ENCODE measurements around the gene ZSCAN22. TPM values are rescaled to one million over a fixed set of nuclear protein-coding genes. Genes with fewer than 3 reads are reported as not detected.

Gene ZSCAN22
- total and polyA plus RNA-seq, 8 donors, result 0.45 to 5.2 (median 1.3) TPM; not detected in 1

DNA sequence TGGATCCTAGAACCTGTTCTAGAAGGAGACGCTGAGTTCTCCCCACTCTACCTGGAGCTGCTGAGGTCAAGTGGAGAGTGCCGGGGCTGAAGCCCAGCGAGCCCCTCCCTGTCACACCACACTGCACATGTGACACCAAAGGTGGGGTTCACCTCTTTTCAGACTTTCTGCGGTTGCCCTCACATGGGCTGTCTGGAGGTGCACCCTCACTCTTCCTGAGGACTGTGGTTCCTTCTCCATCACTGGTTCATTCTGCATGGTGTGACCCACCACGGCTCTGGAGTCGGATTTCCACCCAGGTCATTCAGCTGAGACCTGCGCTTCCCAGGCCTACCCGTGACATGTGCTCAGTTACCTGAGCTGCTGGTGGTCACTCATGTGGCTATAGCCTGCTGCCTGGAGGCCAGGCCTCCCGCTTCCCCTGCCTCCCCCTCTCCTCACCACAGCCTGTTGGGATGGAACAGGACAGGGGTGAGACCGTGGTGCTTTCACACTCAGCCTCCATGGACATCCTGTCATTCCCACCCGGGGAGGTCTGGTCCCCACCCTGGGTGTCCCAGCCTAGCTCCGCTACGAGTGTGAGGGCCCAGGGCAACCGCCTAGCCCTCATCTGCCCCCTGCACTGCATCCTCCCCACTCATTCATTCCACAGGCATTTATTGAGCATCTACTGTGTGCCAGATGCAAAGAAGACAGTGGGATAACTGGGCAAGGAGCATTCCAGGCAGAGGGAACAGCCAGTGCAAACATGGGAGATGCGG lies 27.1 kb downstream of the ZSCAN22 start:
- Histone ChIP-seq H3K9me3 (peaks cover 2 to 17% (median 12%) of the 10 kb centered on the region in 4 donors), H3K4me3 (no peak overlapping the region), H3K4me1 (peaks cover 12 to 42% (median 38%) of the 10 kb centered on the region in 4 donors), H3K27me3 (peaks cover 5 to 93% (median 34%) of the 10 kb centered on the region in 3 donors), H3K27ac (no peak overlapping the region), H3K36me3 (peaks cover 0 to 7% (median 0%) of the 10 kb centered on the region in 4 donors)
- DNase-seq, result no peak
- WGBS, 5 donors, result 85 to 89% (median 86%) methylated on average over 11 to 15 of the region's 15 CpGs
- TF ChIP-seq EP300 (IDR thresholded peaks at IDR 0.05), result no peak
- TF ChIP-seq, protein P1, sequence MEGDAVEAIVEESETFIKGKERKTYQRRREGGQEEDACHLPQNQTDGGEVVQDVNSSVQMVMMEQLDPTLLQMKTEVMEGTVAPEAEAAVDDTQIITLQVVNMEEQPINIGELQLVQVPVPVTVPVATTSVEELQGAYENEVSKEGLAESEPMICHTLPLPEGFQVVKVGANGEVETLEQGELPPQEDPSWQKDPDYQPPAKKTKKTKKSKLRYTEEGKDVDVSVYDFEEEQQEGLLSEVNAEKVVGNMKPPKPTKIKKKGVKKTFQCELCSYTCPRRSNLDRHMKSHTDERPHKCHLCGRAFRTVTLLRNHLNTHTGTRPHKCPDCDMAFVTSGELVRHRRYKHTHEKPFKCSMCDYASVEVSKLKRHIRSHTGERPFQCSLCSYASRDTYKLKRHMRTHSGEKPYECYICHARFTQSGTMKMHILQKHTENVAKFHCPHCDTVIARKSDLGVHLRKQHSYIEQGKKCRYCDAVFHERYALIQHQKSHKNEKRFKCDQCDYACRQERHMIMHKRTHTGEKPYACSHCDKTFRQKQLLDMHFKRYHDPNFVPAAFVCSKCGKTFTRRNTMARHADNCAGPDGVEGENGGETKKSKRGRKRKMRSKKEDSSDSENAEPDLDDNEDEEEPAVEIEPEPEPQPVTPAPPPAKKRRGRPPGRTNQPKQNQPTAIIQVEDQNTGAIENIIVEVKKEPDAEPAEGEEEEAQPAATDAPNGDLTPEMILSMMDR (IDR thresholded peaks at IDR 0.05), result no peak
- no peak for TF ChIP-seq POLR2A (IDR thresholded peaks at IDR 0.05)
- no peak for TF ChIP-seq POLR2AphosphoS5 (IDR thresholded peaks at IDR 0.05)
- intact Hi-C loops (cut with DNase I; ENCODE audit: low total_unique reads), result no loop called here

GRCh38 chr19:58354478-58355030 lies 27.8 kb downstream of the ZSCAN22 start:
- Histone ChIP-seq H3K4me1 (peaks cover 12 to 40% (median 34%) of the 10 kb centered on the region in 4 donors), H3K4me3 (no peak overlapping the region), H3K9me3 (peaks cover 2 to 17% (median 12%) of the 10 kb centered on the region in 4 donors), H3K27me3 (peaks cover 5 to 86% (median 29%) of the 10 kb centered on the region in 3 donors), H3K27ac (no peak overlapping the region), H3K36me3 (peaks cover 0 to 7% (median 0%) of the 10 kb centered on the region in 4 donors)
- TF ChIP-seq, protein P1 (IDR thresholded peaks at IDR 0.05), result no peak
- TF ChIP-seq POLR2AphosphoS5 (IDR thresholded peaks at IDR 0.05) (no peak), POLR2A (IDR thresholded peaks at IDR 0.05) (no peak), EP300 (IDR thresholded peaks at IDR 0.05) (no peak)
- 70 to 88% (median 75%) methylated on average over 6 of the region's 6 CpGs for WGBS, 5 donors
- no peak for DNase-seq
- intact Hi-C loops (cut with DNase I; ENCODE audit: low total_unique reads), result no loop called here

DNA sequence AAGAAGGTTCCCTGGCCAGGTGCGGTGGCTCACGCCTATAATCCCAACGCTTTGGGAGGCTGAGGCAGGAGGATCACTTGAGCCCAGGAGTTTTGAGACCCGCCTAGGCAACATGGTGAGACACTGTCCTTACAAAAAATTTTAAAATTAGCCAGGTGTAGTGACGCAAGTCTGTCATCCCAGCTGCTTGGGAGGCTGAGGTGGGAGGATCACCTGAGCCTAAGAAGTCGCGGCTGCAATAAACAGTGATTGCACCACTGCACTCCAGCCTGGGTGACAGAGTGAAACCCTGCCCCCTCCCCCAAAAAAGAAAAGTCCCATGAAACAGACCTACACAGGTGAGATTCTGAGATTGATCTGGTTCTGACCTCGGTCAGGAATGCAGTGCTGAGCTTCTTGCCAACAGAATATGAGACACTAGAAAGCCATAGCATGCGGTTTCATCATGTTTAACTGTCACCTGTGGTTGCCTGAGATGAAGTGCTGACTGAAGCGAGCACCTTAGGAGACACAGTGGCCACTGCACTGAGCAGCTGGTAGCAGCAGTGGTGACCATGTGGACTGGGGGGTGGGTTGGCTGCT lies 28.5 kb downstream of the ZSCAN22 start:
- WGBS, 5 donors, result 89 to 96% (median 92%) methylated on average over 9 to 10 of the region's 10 CpGs
- Histone ChIP-seq H3K4me3 (no peak overlapping the region), H3K4me1 (peaks cover 7 to 32% (median 27%) of the 10 kb centered on the region in 4 donors), H3K27ac (no peak overlapping the region), H3K9me3 (peaks cover 2 to 17% (median 12%) of the 10 kb centered on the region in 4 donors), H3K36me3 (peaks cover 0 to 5% (median 0%) of the 10 kb centered on the region in 4 donors), H3K27me3 (peaks cover 5 to 78% (median 23%) of the 10 kb centered on the region in 3 donors)
- no peak for DNase-seq
- intact Hi-C loops (cut with DNase I; ENCODE audit: low total_unique reads), result no loop called here
- TF ChIP-seq, protein P1 (IDR thresholded peaks at IDR 0.05), result no peak
- no peak for TF ChIP-seq EP300 (IDR thresholded peaks at IDR 0.05)
- no peak for TF ChIP-seq POLR2A (IDR thresholded peaks at IDR 0.05)
- no peak for TF ChIP-seq POLR2AphosphoS5 (IDR thresholded peaks at IDR 0.05)
